HCEC 1CT (cell line): ENCODE measurements around the gene MICOS13.

Experiments used
- DNase-seq: peaks from one replicate; pipeline ENCODE4 v3.0.0-alpha.2; 2017

The MICOS13 gene

DNA sequence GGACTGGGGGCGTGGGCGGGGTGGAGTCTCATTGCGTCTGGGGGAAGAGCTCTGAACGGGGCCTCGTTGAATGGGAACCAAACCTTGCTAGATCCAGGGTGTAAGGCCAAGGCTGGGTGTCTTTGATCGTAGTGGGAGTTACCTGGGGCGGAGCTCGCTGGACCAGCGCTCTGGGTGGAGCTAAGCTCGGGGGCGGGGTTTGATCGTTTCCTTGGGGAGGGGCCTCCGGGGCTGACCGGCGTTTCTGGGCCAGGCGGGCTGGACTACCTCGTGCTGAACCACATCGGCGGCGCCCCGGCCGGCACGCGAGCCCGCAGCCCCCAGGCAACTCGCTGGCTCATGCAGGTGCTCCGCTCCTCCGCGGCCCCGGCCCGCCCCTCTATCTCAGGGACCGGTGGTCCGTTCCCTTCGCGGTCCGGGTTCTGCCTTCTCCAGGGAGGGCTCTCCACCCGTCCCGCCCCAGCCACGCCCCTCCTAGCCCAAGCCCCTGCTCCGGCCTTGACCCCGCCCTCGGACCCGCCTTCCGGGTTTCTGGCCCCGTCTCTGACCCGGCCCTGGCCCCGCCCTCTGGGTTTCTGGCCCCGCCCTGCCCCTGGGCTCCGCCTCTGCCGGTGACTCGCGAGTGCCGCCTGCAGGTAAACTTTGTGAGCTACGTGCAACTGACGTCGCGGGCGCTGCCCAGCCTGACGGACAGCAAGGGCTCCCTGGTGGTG is 6.5 kb upstream of the MICOS13 start:
- peak; percentile 86 for DNase-seq

DNA sequence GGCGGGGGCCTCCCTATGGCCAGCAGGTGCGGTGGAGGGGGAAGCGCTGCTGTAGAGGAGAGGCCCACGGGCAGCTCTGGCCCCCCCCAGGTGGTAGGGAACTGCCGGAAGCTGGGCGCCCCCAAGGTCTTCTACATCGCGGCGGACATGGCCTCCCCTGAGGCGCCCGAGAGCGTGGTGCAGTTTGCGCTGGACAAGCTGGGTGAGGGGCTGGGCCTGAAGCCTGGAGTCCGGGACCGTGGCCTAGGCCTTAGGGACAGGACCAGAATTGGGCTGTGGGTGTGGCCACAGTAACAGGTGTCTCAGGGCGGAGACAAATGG is 6.0 kb upstream of the MICOS13 start:
- no peak for DNase-seq

DNA sequence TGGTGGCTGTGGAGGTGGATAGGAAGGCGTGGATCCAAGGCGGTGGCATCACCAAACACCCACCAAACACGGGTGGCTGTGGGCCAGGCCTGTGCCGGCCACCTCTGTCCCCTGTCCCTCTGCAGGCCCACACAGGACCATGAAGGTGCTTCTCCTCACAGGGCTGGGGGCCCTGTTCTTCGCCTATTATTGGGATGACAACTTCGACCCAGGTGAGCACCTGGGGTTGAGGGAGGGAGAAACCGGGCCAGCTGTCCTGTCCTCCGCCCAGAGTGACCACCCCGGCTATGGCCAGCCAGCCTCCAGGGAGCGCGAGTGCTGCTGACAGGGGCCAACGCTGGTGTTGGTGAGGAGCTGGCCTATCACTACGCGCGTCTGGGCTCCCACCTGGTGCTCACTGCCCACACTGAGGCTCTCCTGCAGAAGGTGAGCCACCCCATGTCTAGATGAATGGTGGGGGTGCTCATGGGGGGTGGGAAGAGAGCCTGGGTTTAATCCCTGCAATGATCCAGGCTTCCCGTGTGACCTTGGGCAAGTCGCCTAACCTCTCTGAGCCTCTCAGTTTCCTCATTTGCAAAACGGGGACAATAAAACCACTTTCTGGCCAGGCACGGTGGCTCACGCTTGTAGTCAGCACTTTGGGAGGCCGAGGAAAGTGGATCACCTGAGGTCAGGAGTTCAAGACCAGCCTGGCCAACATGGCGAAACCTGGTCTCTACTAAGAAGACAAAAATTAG is 4.5 kb upstream of the MICOS13 start:
- DNase-seq, result no peak

DNA sequence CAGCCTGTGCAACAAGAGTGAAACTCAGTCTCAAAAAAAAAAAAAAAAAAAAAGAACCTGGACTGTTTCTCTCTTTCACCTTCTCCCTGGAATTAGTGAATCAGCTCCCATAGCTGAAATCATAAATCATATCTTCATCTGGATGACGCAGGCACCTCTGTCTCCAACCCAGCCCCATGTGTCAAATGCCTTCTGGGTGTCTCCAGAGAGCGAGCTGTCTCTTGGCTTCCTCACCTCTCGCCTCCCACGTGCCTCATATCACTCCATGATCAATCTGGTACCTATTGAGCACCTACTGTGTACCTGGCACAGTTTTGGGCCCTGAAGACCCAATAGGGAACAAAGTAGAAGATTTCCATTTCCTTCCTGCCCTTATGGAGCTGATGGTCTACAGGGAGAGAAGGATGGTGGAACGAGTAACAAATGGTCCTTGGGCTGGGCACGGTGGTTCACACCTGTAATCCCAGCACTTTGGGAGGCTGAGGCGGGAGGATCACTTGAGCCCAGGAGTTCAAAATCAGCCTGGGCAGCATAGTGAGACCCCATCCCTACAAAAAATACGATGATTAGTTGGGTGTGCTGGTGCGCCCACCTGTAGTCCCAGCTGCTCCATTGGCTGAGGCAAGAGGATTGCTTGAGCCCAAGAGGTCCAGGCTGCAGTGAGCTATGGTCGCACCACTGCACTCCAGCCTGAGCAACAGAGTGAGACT is 3.0 kb upstream of the MICOS13 start:
- DNase-seq, result no peak

DNA sequence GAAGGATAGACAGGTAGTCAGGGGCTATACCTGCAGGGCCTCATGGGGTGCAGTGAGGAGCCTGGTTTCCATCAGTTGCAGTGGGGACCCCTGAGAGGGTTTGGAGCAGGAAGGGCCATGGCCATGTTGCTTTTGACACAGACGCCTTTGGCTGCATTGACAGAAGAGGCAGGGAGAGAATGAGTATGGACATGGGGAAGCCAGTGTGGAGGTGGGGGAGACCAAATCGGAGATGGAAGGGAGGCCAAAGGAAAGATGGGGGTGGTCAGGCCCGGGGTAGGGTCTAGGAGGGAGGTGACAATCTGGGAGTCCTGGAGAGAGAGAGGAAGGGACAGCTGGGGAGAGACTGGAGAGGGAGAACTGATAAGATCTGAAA is 1.8 kb upstream of the MICOS13 start:
- DNase-seq, result no peak

DNA sequence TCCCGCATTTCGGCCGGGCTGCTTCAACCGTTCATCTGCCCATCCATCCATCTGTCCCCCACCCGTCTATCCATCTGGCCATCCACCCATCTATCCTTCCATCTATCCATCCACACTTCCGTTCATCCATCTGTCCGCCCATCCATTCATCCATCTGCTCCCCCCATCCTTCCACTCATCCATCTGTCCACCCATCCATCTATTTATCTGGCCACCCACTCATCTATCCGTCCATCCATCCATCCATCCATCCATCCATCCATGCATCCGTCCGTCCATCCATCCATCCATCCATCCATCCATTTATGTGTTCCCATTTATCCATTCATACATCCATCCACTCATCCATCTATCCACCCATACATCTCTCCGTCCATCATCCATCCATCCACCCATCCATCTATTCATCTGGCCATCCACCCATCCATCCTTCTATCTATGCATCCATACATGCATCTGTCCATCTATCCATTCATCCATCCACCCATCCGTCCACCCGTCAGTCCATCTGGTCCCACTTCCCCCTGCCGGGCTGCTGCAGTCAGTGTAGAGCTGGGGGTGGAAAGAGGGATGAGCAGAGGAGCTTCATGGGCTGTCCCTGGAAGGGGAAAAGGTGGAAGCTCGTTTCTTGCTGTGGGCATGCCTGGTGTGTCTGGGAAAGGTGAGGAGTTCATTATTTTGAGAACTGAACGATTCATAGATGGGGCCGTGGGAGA is 1.2 kb upstream of the MICOS13 start:
- DNase-seq, result no peak

DNA sequence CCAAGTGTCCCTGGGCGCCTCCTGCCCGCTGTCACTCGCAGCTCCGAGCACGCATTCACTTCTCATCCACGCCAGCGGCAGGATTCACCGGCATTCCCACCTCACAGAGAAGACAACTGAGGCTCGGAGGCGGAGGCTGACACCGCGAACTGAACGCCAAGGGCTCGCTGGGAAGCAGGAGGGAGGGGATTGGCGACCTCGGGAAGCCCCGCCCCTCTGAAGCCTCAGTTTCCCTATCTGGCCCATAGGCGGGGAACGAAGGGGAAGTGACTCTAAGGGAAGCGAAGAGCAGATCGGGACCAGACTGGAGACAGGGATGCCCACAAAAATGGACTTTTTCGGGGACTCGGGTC is 256 bp downstream of the MICOS13 start:
- no peak for DNase-seq

DNA sequence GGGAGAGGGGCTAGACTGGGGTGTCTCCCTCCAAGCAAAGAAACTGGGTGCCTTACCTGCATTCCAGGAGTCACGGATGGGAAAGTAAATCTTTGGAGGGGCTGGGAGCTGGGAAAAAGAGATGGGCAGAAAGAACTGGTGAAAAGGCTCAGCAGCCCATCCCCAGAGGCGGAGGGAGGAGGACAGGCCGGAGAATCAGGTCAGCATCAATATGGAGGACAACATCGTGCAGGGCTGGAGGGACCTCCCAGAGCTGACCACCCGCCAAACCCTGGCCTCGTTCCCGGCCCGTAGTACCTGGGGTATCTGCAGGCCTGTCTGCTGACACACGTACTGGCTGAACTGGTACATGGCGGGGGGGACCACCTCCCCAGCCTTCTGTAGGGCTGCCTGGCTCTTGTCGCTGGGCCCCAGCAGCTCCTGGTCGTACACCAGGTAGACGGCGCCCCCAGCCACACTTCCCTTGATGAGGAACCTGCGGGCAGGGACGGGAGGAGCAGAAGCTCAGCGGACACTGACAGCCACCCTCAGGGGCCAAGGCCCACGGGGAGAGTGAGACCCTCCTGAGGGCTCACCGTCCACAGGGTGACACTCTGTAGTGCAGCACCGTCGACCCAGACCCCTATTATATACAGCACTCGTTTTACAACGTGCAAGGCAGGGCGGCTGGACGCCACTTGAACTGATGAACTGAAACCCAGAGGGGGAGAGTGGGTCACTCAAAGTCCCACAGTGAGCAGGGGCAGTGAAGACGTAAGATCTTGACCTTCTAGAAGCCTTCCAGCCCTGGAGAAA is 830 bp downstream of the MICOS13 start:
- DNase-seq, result no peak

DNA sequence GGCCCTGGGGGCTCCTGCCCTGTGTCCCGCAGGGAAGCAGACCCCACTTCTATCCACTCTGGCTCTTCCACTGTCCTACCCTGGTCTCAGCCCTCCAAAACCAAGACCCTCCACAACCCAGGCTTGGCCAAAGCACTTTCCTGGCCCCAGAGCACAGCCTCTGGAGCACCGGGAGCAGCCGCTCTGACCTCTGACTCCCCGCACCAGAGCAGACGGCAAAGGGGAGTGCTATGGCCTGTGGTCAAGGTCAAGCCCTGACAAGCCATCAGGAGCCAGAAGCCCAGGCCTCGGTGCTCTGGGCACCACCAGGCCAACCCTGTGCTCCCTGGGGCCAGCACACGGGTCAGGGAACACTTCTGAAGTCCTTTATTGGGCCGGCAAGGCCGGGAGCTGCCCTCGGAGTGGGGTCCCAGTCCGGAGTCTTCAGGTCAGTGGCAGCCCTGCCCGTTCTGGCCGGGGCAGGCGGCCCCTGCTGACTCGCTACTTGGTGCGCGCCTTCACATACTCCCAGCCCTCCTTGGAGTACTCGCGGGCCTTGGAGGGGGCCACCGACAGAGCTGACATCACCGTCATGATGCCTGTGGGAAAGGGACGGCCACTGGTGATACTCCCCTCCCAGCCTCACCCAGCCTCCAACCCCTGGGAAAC is 2.1 kb downstream of the MICOS13 start:
- no peak for DNase-seq

DNA sequence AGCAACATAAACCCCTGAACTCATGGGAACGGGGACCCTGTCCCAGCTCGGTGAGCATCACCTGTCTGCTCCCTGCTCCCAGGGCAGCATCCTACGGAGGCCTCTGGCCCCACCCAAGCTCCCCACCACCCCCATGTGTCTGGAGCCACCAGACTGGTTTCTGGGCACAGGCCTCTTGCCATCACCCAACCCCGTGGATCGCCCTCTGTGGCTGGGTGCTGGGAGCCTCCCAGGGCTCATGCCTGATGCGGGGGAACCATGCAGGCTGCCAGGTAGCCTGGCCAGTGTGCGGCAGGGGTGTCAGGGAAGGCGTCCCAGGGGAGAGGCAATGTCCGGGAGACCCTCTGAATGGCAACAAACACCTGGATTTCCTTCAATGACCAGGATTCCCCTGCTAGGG is 2.7 kb downstream of the MICOS13 start:
- DNase-seq, result no peak

DNA sequence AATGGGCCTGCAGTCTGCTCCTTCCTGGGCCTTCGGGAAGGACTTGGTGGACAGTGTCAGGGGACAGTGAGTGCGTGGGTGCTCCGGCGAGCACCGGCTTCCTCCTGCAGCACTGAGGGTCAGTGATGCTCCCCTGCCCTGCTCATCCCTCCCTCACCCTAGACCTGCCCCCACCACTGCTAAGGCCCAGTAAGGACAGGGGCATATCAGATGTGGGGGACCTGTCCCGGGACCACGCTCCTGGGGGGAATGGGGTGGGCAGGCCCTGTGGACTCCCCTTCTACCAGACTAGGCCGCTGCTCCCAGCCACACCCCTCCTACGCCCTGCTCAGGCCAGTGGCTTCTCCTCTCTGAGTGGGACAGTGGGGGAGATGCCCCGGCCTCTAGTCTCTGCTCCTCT is 3.2 kb downstream of the MICOS13 start:
- DNase-seq, result no peak

DNA sequence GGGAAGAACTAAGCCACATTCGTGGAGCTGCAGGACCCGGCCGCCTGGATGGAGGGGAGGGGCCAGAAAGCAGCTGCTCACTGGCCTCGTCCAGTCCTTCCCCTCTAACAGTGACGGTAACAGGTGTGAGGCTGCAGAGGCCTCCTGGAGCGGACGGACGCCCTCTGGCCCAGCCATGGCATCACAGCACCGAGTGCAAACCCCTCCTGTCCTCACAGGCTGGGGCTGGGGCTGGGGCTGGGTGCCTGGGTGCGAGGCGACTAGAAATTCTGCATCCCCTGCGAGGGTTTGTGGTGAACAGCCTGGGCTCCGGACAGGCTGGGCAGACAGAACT is 3.6 kb downstream of the MICOS13 start:
- no peak for DNase-seq

DNA sequence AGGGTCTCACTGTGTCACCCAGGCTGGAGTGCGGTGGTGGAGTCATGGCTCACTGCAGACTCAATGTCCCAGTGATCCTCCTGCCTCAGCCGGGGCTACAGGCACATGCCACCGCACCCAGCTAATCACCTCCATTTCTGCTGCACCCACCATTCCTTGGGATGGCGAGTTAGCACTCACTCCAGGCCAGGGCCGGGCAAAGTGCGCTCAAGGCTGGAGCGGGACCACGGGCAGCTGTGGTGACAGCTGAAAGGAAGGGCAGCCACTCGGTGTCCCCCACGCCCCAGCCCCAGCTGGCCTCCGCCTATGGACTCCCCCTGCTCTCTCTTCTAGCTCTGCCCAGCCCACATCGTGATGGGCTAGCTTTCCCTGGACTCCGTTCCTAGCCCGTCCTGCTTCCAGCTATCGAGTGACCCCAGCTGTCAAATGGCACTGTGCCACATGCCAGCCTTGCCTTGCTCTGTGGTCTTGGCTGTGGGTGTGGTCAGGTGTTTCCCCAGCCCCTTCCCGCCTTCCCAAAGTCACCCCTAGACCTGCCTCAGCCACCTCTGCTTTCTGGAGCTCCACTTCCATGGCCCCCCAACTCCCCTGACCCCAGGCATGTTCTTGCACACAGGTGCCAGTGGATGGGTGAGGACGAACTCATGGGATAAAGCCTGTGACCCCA is 4.1 kb downstream of the MICOS13 start:
- no peak for DNase-seq

DNA sequence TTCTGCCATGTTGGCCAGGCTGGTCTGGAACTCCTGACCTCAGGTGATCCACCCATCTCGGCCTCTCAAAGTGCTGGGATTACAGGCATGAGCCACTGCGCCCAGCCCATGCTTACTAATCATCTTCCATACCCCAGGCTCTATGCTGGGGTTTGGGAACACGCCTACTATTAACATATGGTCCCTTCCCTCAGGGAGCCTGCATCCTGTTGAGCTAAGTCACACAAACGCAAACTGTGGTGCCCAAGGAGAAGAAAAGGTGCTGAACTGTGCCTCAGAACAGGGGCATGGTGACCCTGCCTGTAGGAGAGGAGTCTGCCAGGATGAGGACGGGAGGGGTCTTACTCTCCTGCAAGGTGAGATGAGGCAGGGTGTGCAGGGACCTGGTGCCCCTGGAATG is 5.6 kb downstream of the MICOS13 start:
- DNase-seq, result no peak

DNA sequence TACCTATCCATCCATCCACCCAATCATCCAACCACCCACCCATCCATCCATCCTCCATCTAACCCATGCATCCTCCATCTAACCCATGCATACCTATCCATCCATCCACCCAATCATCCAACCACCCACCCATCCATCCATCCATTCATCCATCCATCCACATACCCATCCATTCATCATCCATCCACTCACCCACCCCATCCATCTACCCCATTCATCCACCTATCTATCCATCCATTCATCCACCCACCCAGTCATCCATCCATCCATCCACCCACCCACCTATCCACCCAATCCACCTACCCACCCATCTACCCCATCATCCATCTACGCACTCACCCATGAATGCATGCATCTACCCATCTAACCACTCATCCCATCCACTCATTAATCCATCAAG is 6.6 kb downstream of the MICOS13 start:
- DNase-seq, result no peak

DNA sequence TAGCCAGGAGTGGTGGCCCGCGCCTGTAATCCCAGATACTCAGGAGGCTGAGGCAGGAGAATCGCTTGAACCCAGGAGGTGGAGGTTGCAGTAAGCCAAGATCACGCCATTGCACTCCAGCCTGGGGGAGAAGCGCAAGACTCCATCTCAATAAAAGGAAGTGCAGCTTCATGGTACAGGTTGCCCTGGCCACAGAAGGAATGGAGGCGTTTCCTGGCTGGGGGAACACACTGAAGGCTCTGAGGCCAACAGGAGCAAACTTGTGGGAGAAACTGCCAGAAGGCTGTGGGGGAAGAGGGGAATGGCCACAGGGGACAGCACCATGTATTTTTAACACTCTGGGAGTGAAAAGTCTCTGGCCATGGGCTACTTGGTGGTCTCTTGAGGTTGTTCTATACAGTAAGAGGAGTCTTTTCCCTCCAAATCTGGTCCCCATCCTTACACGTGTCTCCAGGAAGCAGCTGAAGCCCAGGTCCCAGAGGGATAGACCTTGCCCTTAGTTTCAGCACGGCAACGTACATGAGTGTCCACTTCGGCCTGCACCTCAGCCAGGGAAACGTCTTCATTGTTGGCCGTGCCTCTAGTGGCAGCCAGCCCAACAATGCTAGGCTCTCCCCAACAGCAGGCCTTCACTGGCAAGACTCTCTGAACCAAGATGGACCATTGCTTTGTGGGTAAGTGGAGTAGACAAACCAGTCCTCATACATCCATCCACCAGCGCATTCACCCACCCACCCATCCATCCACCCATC is 7.4 kb downstream of the MICOS13 start:
- no peak for DNase-seq

DNA sequence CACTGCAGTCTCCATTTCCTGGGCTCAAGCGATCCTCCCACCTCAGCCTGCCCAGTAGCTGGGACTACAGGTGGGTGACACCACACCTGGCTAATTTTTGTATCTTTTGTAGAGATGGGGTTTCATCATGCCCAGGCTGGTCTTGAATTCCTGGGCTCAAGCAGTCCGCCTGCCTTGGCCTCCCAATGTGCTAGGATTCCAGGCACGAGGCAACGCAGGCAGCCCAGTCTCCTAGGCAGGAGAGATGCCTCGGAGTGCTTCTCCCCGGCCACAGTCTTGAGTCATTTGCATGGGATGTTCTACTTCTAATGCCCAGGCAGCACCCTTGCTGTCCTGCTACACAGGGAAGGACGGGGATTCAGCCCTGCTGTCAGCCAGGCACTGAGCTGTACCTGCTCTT is 8.7 kb downstream of the MICOS13 start:
- DNase-seq, result no peak

DNA sequence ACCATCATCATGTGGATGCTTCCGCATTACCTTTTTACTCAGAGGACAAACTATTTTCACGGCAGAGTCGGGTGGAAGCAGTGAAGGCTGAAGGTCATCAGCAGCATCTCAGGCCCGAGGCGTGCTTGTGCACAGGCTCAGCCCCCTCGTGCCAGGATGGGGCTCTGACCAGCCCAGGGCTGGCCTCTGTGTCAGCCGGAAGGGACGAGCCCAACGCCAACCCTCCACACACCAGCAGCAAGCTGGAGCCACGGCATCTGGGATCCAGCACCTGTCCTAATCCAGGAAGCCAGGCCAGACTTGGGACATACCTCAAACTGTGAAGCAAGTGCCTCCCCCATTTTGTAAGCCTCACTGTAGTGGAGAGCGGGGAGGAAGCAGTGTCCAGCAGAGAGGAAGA is 11.1 kb downstream of the MICOS13 start:
- no peak for DNase-seq

DNA sequence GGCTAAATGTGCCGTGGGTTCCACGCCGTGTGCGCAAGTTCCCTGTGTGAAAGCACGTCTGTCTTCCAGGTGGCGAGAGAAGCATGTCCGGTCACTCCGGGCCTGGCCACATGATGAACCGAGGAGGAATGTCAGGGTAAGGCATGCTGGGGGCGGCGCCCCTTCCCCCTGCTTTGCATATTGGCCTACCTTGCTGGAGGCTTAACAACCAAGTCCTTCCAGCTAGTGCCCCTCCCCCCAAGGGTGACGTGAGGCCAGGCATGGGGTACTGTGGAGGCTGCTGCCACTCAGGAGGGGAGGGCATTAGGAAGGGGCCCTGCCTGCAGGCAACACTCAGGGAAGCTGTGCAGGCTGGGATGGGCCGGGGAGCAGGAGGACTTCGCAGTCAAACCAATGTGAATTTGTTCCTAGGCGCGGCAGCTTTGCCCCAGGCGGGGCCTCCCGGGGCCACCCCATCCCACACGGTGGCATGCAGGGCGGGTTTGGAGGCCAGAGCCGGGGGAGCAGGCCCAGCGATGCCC is 12.5 kb downstream of the MICOS13 start:
- no peak for DNase-seq

DNA sequence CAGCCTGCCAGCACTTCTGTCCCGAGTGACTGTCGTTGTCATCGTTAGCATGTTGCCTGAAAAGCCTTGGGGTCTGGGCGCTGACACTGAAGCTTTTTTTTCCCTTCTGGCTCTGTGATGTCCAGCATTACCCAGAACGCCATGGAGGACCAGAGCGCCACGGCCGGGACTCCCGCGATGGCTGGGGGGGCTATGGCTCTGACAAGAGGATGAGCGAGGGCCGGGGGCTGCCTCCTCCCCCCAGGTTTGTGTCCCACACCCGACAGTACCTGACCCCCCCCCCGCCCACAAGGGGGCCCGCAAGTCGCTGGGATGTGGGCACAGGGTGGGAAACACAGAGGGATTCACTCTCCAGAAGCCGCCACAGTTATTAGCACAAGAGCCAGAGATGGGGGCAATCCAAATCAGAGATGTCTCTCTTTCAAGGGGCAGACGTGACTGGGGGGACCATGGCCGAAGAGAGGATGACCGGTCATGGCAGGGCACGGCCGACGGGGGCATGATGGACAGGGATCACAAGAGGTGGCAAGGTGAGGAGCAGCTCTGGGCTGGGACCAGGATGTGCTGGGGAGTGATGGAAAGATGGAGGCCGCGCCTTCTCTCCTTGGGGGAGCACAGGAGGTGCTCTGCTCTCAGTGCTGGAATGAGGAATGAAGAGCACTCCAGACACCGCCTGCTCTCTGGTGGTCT is 13.2 kb downstream of the MICOS13 start:
- no peak for DNase-seq
